ENCODE measurements around the gene MUSK. TPM values are rescaled to one million over a fixed set of nuclear protein-coding genes. Genes with fewer than 3 reads are reported as not detected.
"Not testable (repeated sequence)": the region's sequence is repeated elsewhere in the genome, so short reads cannot be mapped to it uniquely, and the experiment has no call there.

The MUSK gene
- total RNA-seq, 2 experiments from 2014 or later: not detected

GRCh38 chr9:110802416-110803035, 133.9 kb downstream of the MUSK start:
- ChIA-PET POLR2A (no interaction called here), CTCF (no interaction called here)

GRCh38 chr9:110807956-110808598, 139.5 kb downstream of the MUSK start:
- ChIA-PET POLR2A (no interaction called here), CTCF (no interaction called here)

- ChIA-PET POLR2A (no interaction called here), CTCF (no interaction called here)
These were observed 140.0 kb downstream of the MUSK start for GRCh38 chr9:110808599-110808980.

GRCh38 chr9:110809038-110809595, 140.5 kb downstream of the MUSK start:
- ChIA-PET CTCF (no interaction called here), POLR2A (no interaction called here)

GRCh38 chr9:110810262-110810976, 141.8 kb downstream of the MUSK start:
- ChIA-PET POLR2A (no interaction called here), CTCF (no interaction called here)

- ChIA-PET POLR2A (no interaction called here), CTCF (no interaction called here)
These were observed 144.3 kb downstream of the MUSK start for GRCh38 chr9:110812886-110813285.

GRCh38 chr9:110814159-110814558, 145.6 kb downstream of the MUSK start:
- ChIA-PET POLR2A (no interaction called here), CTCF (no interaction called here)

GRCh38 chr9:110815361-110815760, 146.8 kb downstream of the MUSK start:
- CTCF ChIA-PET: no interaction called here
- POLR2A ChIA-PET: no interaction called here

- CTCF ChIA-PET: no interaction called here
- POLR2A ChIA-PET: no interaction called here
These were observed 151.8 kb downstream of the MUSK start for GRCh38 chr9:110820381-110820780.

GRCh38 chr9:110821064-110821463, 152.5 kb downstream of the MUSK start:
- ChIA-PET CTCF (no interaction called here), POLR2A (no interaction called here)

GRCh38 chr9:110825129-110825528, 156.5 kb downstream of the MUSK start:
- POLR2A ChIA-PET, CTCF ChIA-PET: not testable (repeated sequence)

- POLR2A ChIA-PET: no interaction called here
These were observed 157.4 kb downstream of the MUSK start for GRCh38 chr9:110825950-110826349.

GRCh38 chr9:110826400-110826799, 157.8 kb downstream of the MUSK start:
- CTCF ChIA-PET, POLR2A ChIA-PET: not testable (repeated sequence)

More at GRCh38 chr9:110825950-110826349, 157.4 kb downstream of the MUSK start:
- CTCF ChIA-PET: no interaction called here

- ChIA-PET CTCF (no interaction called here), POLR2A (no interaction called here)
These were observed 159.7 kb downstream of the MUSK start for GRCh38 chr9:110828264-110828663.

- POLR2A ChIA-PET: no interaction called here
- CTCF ChIA-PET: no interaction called here
These were observed 161.9 kb downstream of the MUSK start for GRCh38 chr9:110830495-110830894.

- ChIA-PET POLR2A (no interaction called here), CTCF (no interaction called here)
These were observed 164.3 kb downstream of the MUSK start for GRCh38 chr9:110832926-110833325.

GRCh38 chr9:110835404-110835803, 166.8 kb downstream of the MUSK start:
- ChIA-PET POLR2A (no interaction called here), CTCF (no interaction called here)

GRCh38 chr9:110835859-110836271, 167.3 kb downstream of the MUSK start:
- POLR2A ChIA-PET: no interaction called here
- CTCF ChIA-PET: no interaction called here

GRCh38 chr9:110837401-110838005, 168.9 kb downstream of the MUSK start:
- POLR2A ChIA-PET: no interaction called here
- CTCF ChIA-PET: no interaction called here

- CTCF ChIA-PET: no interaction called here
These were observed 173.6 kb downstream of the MUSK start for GRCh38 chr9:110842169-110842568.

GRCh38 chr9:110842986-110843385, 174.4 kb downstream of the MUSK start:
- POLR2A ChIA-PET: no interaction called here
- CTCF ChIA-PET: no interaction called here

More at GRCh38 chr9:110842169-110842568, 173.6 kb downstream of the MUSK start:
- POLR2A ChIA-PET: no interaction called here
